ENCODE results near the gene VSIR.

DNA sequence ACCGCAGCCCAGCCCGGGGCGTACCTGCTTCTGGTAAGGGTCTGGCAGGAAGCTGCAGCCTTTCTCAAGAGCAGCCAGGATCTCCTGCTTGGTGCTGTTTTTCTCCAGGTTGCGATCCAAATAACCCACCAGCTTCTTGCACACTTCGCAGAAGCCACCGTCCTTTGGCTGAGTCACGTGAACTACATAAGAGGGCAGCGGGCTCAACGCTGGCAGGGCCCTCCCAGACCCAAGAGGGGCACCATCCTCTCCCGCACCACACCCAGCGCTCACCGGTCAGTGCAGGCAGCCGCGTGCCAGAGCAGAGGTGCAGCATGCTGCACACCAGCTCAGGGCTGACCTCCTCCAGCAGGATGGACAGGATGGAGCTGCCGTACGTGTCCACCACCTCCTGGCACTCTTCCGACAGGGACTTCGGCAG lies 46.1 kb upstream of the VSIR start:
- TF ChIP-seq, protein P1, sequence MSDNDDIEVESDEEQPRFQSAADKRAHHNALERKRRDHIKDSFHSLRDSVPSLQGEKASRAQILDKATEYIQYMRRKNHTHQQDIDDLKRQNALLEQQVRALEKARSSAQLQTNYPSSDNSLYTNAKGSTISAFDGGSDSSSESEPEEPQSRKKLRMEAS (CRISPR knock-in tag; IDR thresholded peaks at IDR 0.05): no peak
- TF ChIP-seq RAD21 (CRISPR knock-in tag; conservative IDR thresholded peaks at IDR 0.05 in 1 of 2, IDR thresholded peaks at IDR 0.05 in 1 of 2) (no peak), ZNF217 (CRISPR knock-in tag; IDR thresholded peaks at IDR 0.05) (no peak), ETS2 (tag; IDR thresholded peaks at IDR 0.05; ENCODE audit: borderline replicate concordance, poor library complexity, severe bottlenecking) (no peak), JUN (IDR thresholded peaks at IDR 0.05; ENCODE audit: borderline replicate concordance, low read depth, low read length) (no peak), JUN (CRISPR knock-in tag; IDR thresholded peaks at IDR 0.05; ENCODE audit: borderline replicate concordance) (no peak), BACH1 (tag; IDR thresholded peaks at IDR 0.05) (no peak), HDAC2 (IDR thresholded peaks at IDR 0.05) (no peak), MCM5 (IDR thresholded peaks at IDR 0.05; ENCODE audit: low read depth) (no peak)
- TF ChIP-seq, protein P2, sequence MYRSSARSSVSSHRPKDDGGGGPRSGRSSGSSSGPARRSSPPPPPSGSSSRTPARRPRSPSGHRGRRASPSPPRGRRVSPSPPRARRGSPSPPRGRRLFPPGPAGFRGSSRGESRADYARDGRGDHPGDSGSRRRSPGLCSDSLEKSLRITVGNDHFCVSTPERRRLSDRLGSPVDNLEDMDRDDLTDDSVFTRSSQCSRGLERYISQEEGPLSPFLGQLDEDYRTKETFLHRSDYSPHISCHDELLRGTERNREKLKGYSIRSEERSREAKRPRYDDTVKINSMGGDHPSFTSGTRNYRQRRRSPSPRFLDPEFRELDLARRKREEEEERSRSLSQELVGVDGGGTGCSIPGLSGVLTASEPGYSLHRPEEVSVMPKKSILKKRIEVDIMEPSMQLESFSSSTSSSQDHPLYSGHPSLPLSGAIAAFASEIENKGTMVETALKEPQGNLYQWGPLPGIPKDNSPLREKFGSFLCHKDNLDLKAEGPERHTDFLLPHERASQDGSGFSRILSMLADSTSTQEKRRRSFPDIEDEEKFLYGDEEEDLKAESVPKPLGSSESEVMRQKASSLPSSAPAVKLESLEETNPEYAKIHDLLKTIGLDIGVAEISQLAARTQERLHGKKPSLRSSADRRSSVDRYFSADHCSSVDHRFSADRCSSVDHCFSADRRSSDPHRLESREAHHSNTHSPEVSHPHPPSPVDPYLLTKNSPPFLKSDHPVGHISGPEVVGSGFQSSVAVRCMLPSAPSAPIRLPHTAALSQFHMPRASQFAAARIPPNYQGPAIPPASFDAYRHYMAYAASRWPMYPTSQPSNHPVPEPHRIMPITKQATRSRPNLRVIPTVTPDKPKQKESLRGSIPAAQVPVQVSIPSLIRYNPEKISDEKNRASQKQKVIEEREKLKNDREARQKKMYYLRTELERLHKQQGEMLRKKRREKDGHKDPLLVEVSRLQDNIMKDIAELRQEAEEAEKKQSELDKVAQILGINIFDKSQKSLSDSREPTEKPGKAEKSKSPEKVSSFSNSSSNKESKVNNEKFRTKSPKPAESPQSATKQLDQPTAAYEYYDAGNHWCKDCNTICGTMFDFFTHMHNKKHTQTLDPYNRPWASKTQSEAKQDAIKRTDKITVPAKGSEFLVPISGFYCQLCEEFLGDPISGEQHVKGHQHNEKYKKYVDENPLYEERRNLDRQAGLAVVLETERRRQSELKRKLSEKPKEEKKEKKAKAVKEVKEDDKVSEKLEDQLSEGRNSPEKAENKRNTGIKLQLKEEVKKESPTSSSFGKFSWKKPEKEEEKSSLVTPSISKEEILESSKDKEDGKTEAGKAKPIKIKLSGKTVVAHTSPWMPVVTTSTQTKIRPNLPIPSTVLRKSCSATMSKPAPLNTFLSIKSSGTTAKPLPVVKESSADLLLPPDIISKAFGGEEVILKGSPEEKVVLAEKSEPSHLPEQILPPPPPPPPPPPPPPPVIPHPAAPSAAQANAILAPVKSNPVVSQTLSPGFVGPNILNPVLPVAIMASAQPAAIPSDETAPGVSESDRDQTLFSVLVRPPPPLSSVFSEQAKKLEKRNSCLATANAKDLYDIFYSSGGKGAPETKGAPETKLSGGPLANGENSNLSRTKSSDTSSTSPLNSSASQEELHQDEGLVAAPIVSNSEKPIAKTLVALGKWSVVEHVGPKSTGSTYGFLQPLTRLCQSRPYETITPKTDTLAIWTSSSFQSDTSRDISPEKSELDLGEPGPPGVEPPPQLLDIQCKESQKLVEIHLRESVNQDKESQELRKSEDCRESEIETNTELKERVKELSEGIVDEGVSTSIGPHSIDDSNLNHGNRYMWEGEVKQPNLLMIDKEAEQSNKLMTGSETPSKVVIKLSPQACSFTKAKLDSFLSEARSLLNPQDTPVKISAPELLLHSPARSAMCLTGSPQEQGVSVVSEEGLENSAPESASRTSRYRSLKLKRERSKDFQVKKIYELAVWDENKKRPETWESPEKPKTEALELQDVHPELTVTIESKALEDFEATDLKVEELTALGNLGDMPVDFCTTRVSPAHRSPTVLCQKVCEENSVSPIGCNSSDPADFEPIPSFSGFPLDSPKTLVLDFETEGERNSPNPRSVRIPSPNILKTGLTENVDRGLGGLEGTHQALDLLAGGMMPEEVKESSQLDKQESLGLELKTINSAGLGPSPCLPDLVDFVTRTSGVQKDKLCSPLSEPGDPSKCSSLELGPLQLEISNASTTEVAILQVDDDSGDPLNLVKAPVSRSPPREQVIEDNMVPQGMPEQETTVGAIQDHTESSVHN (IDR thresholded peaks at IDR 0.05; ENCODE audit: borderline replicate concordance in 1 of 2, low read depth in 1 of 2): no peak
- TF ChIP-seq, protein P3, sequence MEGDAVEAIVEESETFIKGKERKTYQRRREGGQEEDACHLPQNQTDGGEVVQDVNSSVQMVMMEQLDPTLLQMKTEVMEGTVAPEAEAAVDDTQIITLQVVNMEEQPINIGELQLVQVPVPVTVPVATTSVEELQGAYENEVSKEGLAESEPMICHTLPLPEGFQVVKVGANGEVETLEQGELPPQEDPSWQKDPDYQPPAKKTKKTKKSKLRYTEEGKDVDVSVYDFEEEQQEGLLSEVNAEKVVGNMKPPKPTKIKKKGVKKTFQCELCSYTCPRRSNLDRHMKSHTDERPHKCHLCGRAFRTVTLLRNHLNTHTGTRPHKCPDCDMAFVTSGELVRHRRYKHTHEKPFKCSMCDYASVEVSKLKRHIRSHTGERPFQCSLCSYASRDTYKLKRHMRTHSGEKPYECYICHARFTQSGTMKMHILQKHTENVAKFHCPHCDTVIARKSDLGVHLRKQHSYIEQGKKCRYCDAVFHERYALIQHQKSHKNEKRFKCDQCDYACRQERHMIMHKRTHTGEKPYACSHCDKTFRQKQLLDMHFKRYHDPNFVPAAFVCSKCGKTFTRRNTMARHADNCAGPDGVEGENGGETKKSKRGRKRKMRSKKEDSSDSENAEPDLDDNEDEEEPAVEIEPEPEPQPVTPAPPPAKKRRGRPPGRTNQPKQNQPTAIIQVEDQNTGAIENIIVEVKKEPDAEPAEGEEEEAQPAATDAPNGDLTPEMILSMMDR (IDR thresholded peaks at IDR 0.05 in 2 of 3, conservative IDR thresholded peaks at IDR 0.05 in 1 of 3; ENCODE audit: insufficient read depth in 2 of 3, low read depth in 1 of 3, low read length in 3 of 3): no peak
